Mesothelial cell of epicardium (in vitro differentiated cells): Measurements from ENCODE around the gene NUMBL. TPM values are rescaled to one million over a fixed set of nuclear protein-coding genes. Genes with fewer than 3 reads are reported as not detected.
"Not testable (repeated sequence)": the region's sequence is repeated elsewhere in the genome, so short reads cannot be mapped to it uniquely, and the experiment has no call there.

Experiments used
- DNase-seq, 2 experiments: peaks; one replicate each; pipeline ENCODE4 v3.0.0; 2021; ENCODE audit warnings: low spot score in 2 of 2; ENCODE audit not compliant: unreplicated experiment in 2 of 2
- H3K27ac Mint-ChIP-seq: 2 replicates; pipeline ENCODE4 v1.8.0; 2021; ENCODE audit warnings: mixed read lengths
- H3K27me3 Mint-ChIP-seq: 2 replicates; pipeline ENCODE4 v1.8.0; 2021; ENCODE audit warnings: low read depth, mixed read lengths
- H3K36me3 Mint-ChIP-seq: 2 replicates; pipeline ENCODE4 v1.8.0; 2021; ENCODE audit warnings: mixed read lengths
- H3K4me1 Mint-ChIP-seq: 2 replicates; pipeline ENCODE4 v1.8.0; 2021; ENCODE audit warnings: mixed read lengths
- H3K4me3 Mint-ChIP-seq: 2 replicates; pipeline ENCODE4 v1.8.0; 2021; ENCODE audit warnings: mild to moderate bottlenecking, moderate library complexity, mixed read lengths
- H3K9me3 Mint-ChIP-seq: 2 replicates; pipeline ENCODE4 v1.8.0; 2021; ENCODE audit warnings: mixed read lengths
- CTCF ChIP-seq: fragments of 200-600 bp; sonication (generic); IDR thresholded peaks from one replicate; pipeline ENCODE4 v1.5.0; 2021; ENCODE audit warnings: antibody characterized with exemption; ENCODE audit not compliant: unreplicated experiment
- total RNA-seq: library from RNA; stranded (reverse); gene quantifications from 3 replicates; pipeline ENCODE4 v1.2.1, GENCODE V29; 2021

NUMBL gene
- total RNA-seq, 1 donor from 2014 or later = 42.5 TPM

- no peak overlapping the region for H3K4me3 Mint-ChIP-seq
- H3K36me3 Mint-ChIP-seq = peaks cover 35% of the 10 kb centered on the region
- peak overlapping the region; percentile 35 for H3K27ac Mint-ChIP-seq
- no peaks in the 10 kb centered on the region for H3K27me3 Mint-ChIP-seq
- no peak for DNase-seq
- H3K4me1 Mint-ChIP-seq = peaks cover 21% of the 10 kb centered on the region
- no peak for TF ChIP-seq CTCF
- H3K9me3 Mint-ChIP-seq = no peaks in the 10 kb centered on the region
Observed at GRCh38 chr19:40625406-40626120, 64.9 kb downstream of the NUMBL start.

- H3K4me3 Mint-ChIP-seq, H3K9me3 Mint-ChIP-seq, DNase-seq, H3K27me3 Mint-ChIP-seq: not testable (repeated sequence)
- peaks cover 34% of the 10 kb centered on the region for H3K36me3 Mint-ChIP-seq
- peak overlapping the region; percentile 39 for H3K27ac Mint-ChIP-seq
- H3K4me1 Mint-ChIP-seq = peaks cover 19% of the 10 kb centered on the region
Observed at GRCh38 chr19:40624369-40625153, 65.9 kb downstream of the NUMBL start.

- Mint-ChIP-seq H3K27me3 (no peaks in the 10 kb centered on the region), H3K36me3 (peaks cover 39% of the 10 kb centered on the region), H3K4me3 (peak overlapping the region; percentile 18), H3K4me1 (peaks cover 19% of the 10 kb centered on the region), H3K27ac (peak overlapping the region; percentile 86), H3K9me3 (no peaks in the 10 kb centered on the region)
- no peak for TF ChIP-seq CTCF
- peak; percentile 70 to 78 for DNase-seq
Observed at GRCh38 chr19:40623403-40624251, 66.8 kb downstream of the NUMBL start.

GRCh38 chr19:40622773-40623075, 67.7 kb downstream of the NUMBL start:
- no peak for DNase-seq
- Mint-ChIP-seq H3K4me1 (peaks cover 19% of the 10 kb centered on the region), H3K4me3 (no peak overlapping the region), H3K27ac (peak overlapping the region; percentile 86), H3K9me3 (no peaks in the 10 kb centered on the region), H3K27me3 (no peaks in the 10 kb centered on the region), H3K36me3 (peaks cover 45% of the 10 kb centered on the region)
- TF ChIP-seq CTCF = no peak

- Mint-ChIP-seq H3K36me3 (peaks cover 42% of the 10 kb centered on the region), H3K4me1 (peaks cover 19% of the 10 kb centered on the region), H3K9me3 (no peaks in the 10 kb centered on the region), H3K27ac (peak overlapping the region; percentile 86), H3K27me3 (no peaks in the 10 kb centered on the region), H3K4me3 (no peak overlapping the region)
- no peak for DNase-seq
- TF ChIP-seq CTCF = no peak
Observed at GRCh38 chr19:40621966-40622772, 68.3 kb downstream of the NUMBL start.
